ENCODE measurements around the gene ZNF436.
"Not testable (repeated sequence)": the region's sequence is repeated elsewhere in the genome, so short reads cannot be mapped to it uniquely, and the experiment has no call there.

Gene ZNF436

DNA sequence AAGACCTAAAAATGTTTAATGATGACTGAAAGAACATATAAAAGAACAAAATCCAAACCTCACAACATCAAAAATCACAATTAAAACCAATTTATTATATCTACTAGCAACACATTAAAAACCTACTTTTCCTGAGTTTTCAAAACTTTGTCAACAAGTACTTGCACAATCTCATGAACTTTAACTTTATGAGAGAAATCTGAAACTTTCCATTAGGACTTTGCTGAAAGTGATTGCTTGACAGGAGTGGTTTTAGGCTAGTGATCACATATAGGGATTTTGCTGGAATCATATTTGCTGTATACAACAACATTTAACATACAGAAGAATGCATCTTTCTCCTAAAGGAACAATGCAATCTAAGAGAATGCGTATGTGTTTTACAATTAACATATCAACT is 38.8 kb downstream of the ZNF436 start:
- FAIRE-seq = no peak
- no peak for DNase-seq (ENCODE audit: insufficient read length, low spot score)

DNA sequence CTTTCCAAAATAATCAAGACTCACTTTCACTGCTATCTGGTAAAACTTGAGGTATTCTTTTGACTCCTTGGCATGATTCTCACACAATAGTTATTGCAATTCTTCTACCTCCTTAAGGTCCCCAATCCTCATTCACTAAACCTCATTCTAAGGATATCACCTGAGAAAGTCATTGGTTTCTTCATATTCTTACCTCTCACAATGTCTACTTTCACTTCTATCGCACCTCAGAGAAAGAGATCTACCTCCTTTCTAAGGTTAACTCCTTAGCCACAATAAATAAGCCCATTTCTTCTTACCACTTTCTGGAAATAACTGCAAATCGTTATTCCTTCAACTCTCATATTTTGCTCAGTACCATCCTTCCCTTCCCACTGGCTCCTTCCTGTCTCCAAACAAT is 44.2 kb downstream of the ZNF436 start:
- no peak for DNase-seq (ENCODE audit: insufficient read length, low spot score)
- no peak for FAIRE-seq

DNA sequence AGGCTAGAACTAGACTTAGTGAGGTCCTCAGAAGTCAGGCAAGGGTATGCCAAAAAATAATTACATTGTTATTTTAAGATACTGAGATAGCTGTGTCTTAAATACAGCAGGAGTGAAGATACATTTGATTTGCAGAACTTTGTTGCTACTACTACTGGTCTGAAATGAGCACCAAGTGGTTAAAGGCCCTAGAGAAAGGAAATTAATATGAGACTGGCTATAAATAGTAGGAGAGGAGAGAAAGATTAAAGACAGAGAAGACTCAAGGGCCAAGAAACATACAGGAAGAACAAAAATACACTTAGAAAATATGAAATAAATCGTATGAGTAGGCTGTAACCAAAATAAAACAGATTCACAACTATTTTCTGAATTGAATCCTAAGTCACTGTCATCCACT is 46.9 kb downstream of the ZNF436 start:
- no peak for DNase-seq (ENCODE audit: insufficient read length, low spot score)
- FAIRE-seq = no peak

GRCh38 chr1:23310280-23310679 is 59.4 kb downstream of the ZNF436 start:
- FAIRE-seq; DNase-seq (ENCODE audit: insufficient read length, low spot score): not testable (repeated sequence)

Data from GM19239 (cell line).